ENCODE results near the gene TMEM91.

- TF ChIP-seq CTCF (IDR thresholded peaks at IDR 0.05), result peak; percentile 47
- TF ChIP-seq EZH2 (IDR thresholded peaks at IDR 0.05), result no peak
These were observed 1.8 kb downstream of the TMEM91 start for GRCh38 chr19:41377977-41378709.

Data from neural progenitor cell (in vitro differentiated cells).